ENCODE results near the gene CAPN3. TPM values are rescaled to one million over a fixed set of nuclear protein-coding genes. Genes with fewer than 3 reads are reported as not detected.

CAPN3 gene
- polyA plus RNA-seq, 2 of the 4 experiments (the other 2 are of a cell fraction): 0.25 to 1.1 TPM

GRCh38 chr15:42352401-42352800 lies 6.9 kb upstream of the CAPN3 start:
- WGBS (ENCODE audit: missing lambda C conversion rate): 86% methylated on average over 7 of the region's 7 CpGs
- H3K4me2 ChIP-seq: no peak overlapping the region
- H3K4me3 ChIP-seq: no peak overlapping the region
- no peak for DNase-seq (ENCODE audit: low read depth in 1 of 2, low spot score in 1 of 2)
- no peak for ATAC-seq
- no peaks in the 10 kb centered on the region for H3K9me3 ChIP-seq
- TF ChIP-seq RAD21 (conservative IDR thresholded peaks at IDR 0.05 in 1 of 2, IDR thresholded peaks at IDR 0.05 in 1 of 2): no peak
- no peak for TF ChIP-seq ZSCAN20 (CRISPR knock-in tag; IDR thresholded peaks at IDR 0.05)
- no peak for TF ChIP-seq BCL3 (IDR thresholded peaks at IDR 0.05)
- TF ChIP-seq FOSL2 (IDR thresholded peaks at IDR 0.05): no peak
- no peak for TF ChIP-seq FOSL2 (CRISPR knock-in tag; IDR thresholded peaks at IDR 0.05)
- no peaks in the 10 kb centered on the region for H3K4me1 ChIP-seq
- no peak overlapping the region for H3K27ac ChIP-seq
- ChIA-PET CTCF (no interaction called here), POLR2A (no interaction called here)
- no peak for FAIRE-seq

- no peak for DNase-seq (ENCODE audit: low read depth in 1 of 2, low spot score in 1 of 2)
- Histone ChIP-seq H3K27ac (no peak overlapping the region), H3K4me1 (no peaks in the 10 kb centered on the region), H3K9me3 (no peaks in the 10 kb centered on the region), H3K4me3 (no peak overlapping the region), H3K4me2 (no peak overlapping the region)
- ATAC-seq: no peak
- 76% methylated on average over 6 of the region's 6 CpGs for WGBS (ENCODE audit: missing lambda C conversion rate)
- POLR2A ChIA-PET: no interaction called here
- TF ChIP-seq ZSCAN20 (CRISPR knock-in tag; IDR thresholded peaks at IDR 0.05) (no peak), HES2 (IDR thresholded peaks at IDR 0.05) (no peak), NR3C1 (IDR thresholded peaks at IDR 0.05) (no peak), RARB (CRISPR knock-in tag; IDR thresholded peaks at IDR 0.05) (no peak)
- FAIRE-seq: no peak
- CTCF ChIA-PET: no interaction called here
Observed at GRCh38 chr15:42353061-42353460, 6.2 kb upstream of the CAPN3 start.

GRCh38 chr15:42354824-42355223 lies 4.5 kb upstream of the CAPN3 start:
- Histone ChIP-seq H3K9me3 (no peaks in the 10 kb centered on the region), H3K4me3 (no peak overlapping the region), H3K4me2 (no peak overlapping the region), H3K4me1 (no peaks in the 10 kb centered on the region), H3K27ac (no peak overlapping the region)
- 72% methylated on average over 2 of the region's 2 CpGs for WGBS (ENCODE audit: missing lambda C conversion rate)
- FAIRE-seq (no peak), DNase-seq (ENCODE audit: low read depth in 1 of 2, low spot score in 1 of 2) (no peak), ATAC-seq (no peak)
- CTCF ChIA-PET: no interaction called here
- no peak for TF ChIP-seq CHD2 (IDR thresholded peaks at IDR 0.05; ENCODE audit: low read length, partially characterized antibody)
- no peak for TF ChIP-seq BHLHE40 (IDR thresholded peaks at IDR 0.05; ENCODE audit: low read depth, low read length)
- TF ChIP-seq ZFP36 (IDR thresholded peaks at IDR 0.05; ENCODE audit: borderline replicate concordance, partially characterized antibody): no peak
- TF ChIP-seq CBX2 (IDR thresholded peaks at IDR 0.05; ENCODE audit: borderline replicate concordance, low read depth): no peak
- no peak for TF ChIP-seq ESRRA (IDR thresholded peaks at IDR 0.05; ENCODE audit: borderline replicate concordance, low read length)
- TF ChIP-seq RCOR1 (IDR thresholded peaks at IDR 0.05; ENCODE audit: low read depth, low read length): no peak
- no peak for TF ChIP-seq RFX5 (IDR thresholded peaks at IDR 0.05)
- TF ChIP-seq KDM5A (IDR thresholded peaks at IDR 0.05): no peak
- no peak for TF ChIP-seq ZSCAN20 (CRISPR knock-in tag; IDR thresholded peaks at IDR 0.05)
- POLR2A ChIA-PET: no interaction called here

GRCh38 chr15:42355291-42355690 lies 4.0 kb upstream of the CAPN3 start:
- H3K4me3 ChIP-seq: no peak overlapping the region
- 85% methylated on average over 6 of the region's 6 CpGs for WGBS (ENCODE audit: missing lambda C conversion rate)
- FAIRE-seq: no peak
- no peak for DNase-seq (ENCODE audit: low read depth in 1 of 2, low spot score in 1 of 2)
- no peak overlapping the region for H3K27ac ChIP-seq
- H3K9me3 ChIP-seq: no peaks in the 10 kb centered on the region
- ChIA-PET CTCF (no interaction called here), POLR2A (no interaction called here)
- TF ChIP-seq ESRRA (IDR thresholded peaks at IDR 0.05; ENCODE audit: borderline replicate concordance, low read length) (no peak), CEBPB (IDR thresholded peaks at IDR 0.05) (no peak), GATA3 (IDR thresholded peaks at IDR 0.05; ENCODE audit: borderline replicate concordance) (no peak), NFE2L2 (conservative IDR thresholded peaks at IDR 0.05; ENCODE audit: low read length) (no peak), MAX (IDR thresholded peaks at IDR 0.05) (no peak), ZC3H11A (IDR thresholded peaks at IDR 0.05) (no peak), CHD4 (IDR thresholded peaks at IDR 0.05; ENCODE audit: borderline replicate concordance) (no peak), CBX8 (IDR thresholded peaks at IDR 0.05) (no peak), E2F6 (IDR thresholded peaks at IDR 0.05; ENCODE audit: borderline replicate concordance, low read depth) (no peak), MAZ (IDR thresholded peaks at IDR 0.05; ENCODE audit: borderline replicate concordance, low read depth, low read length) (no peak), EHMT2 (IDR thresholded peaks at IDR 0.05; ENCODE audit: low read depth) (no peak), HOXA7 (CRISPR knock-in tag; IDR thresholded peaks at IDR 0.05) (no peak), HOXB5 (CRISPR knock-in tag; IDR thresholded peaks at IDR 0.05) (no peak), HES2 (IDR thresholded peaks at IDR 0.05) (no peak)
- no peak for ATAC-seq
- no peaks in the 10 kb centered on the region for H3K4me1 ChIP-seq
- H3K4me2 ChIP-seq: no peak overlapping the region
